ENCODE results near the gene TRAK1.

- TF ChIP-seq CTCF (IDR thresholded peaks at IDR 0.05) (peak; percentile 65 to 78 (median 69)), POLR2A (IDR thresholded peaks at IDR 0.05) (no peak)
Measured at GRCh38 chr3:42190701-42191442, 99.7 kb downstream of the TRAK1 start.
